ENCODE measurements around the gene TOX4.
"Not testable (repeated sequence)": the region's sequence is repeated elsewhere in the genome, so short reads cannot be mapped to it uniquely, and the experiment has no call there.

TOX4 gene

GRCh38 chr14:21476925-21477681 lies at the start of gene TOX4, which contains the start of gene RAB2B:
Gene TOX4 (plus strand): TSS chr14:21477195. CDS start chr14:21477279, 84 bp downstream.
Gene RAB2B (minus strand): TSS chr14:21476959. CDS start chr14:21476872, 87 bp downstream.
- in situ Hi-C loops (cut with HindIII; ENCODE audit: low sequenced_read_pairs), result no loop called here

GRCh38 chr14:21428930-21429329 lies 48.1 kb upstream of the TOX4 start:
- in situ Hi-C loops (cut with HindIII; ENCODE audit: low sequenced_read_pairs), result no loop called here

GRCh38 chr14:21431126-21431525 lies 45.9 kb upstream of the TOX4 start:
- in situ Hi-C loops (cut with HindIII; ENCODE audit: low sequenced_read_pairs), result no loop called here

- in situ Hi-C loops (cut with HindIII; ENCODE audit: low sequenced_read_pairs), result no loop called here
Observed at GRCh38 chr14:21436567-21437062, 40.4 kb upstream of the TOX4 start.

- in situ Hi-C loops (cut with HindIII; ENCODE audit: low sequenced_read_pairs), result no loop called here
Observed at GRCh38 chr14:21437063-21437901, 39.7 kb upstream of the TOX4 start.

- in situ Hi-C loops (cut with HindIII; ENCODE audit: low sequenced_read_pairs), result no loop called here
Observed at GRCh38 chr14:21440859-21441258, 36.1 kb upstream of the TOX4 start.

GRCh38 chr14:21442657-21443056 lies 34.3 kb upstream of the TOX4 start:
- in situ Hi-C loops (cut with HindIII; ENCODE audit: low sequenced_read_pairs), result not testable (repeated sequence)

- in situ Hi-C loops (cut with HindIII; ENCODE audit: low sequenced_read_pairs), result no loop called here
Observed at GRCh38 chr14:21449899-21450216, 27.1 kb upstream of the TOX4 start.

- in situ Hi-C loops (cut with HindIII; ENCODE audit: low sequenced_read_pairs), result no loop called here
Observed at GRCh38 chr14:21454843-21455544, 22.0 kb upstream of the TOX4 start.

GRCh38 chr14:21455592-21455911 lies 21.4 kb upstream of the TOX4 start:
- in situ Hi-C loops (cut with HindIII; ENCODE audit: low sequenced_read_pairs), result no loop called here

GRCh38 chr14:21455912-21456667 lies 20.9 kb upstream of the TOX4 start, which contains the start of gene CHD8:
Gene CHD8 (minus strand): TSS chr14:21456123. CDS start chr14:21431643, 24,480 bp downstream.
- in situ Hi-C loops (cut with HindIII; ENCODE audit: low sequenced_read_pairs), result no loop called here

GRCh38 chr14:21467616-21468015 lies 9.4 kb upstream of the TOX4 start:
- in situ Hi-C loops (cut with HindIII; ENCODE audit: low sequenced_read_pairs), result no loop called here

GRCh38 chr14:21475767-21476522 lies 1.1 kb upstream of the TOX4 start:
- in situ Hi-C loops (cut with HindIII; ENCODE audit: low sequenced_read_pairs), result no loop called here

- in situ Hi-C loops (cut with HindIII; ENCODE audit: low sequenced_read_pairs), result no loop called here
Observed at GRCh38 chr14:21476523-21476924, 471 bp upstream of the TOX4 start.

GRCh38 chr14:21486640-21487087 lies 9.7 kb downstream of the TOX4 start:
- in situ Hi-C loops (cut with HindIII; ENCODE audit: low sequenced_read_pairs), result no loop called here

GRCh38 chr14:21494902-21495762 lies 18.1 kb downstream of the TOX4 start:
- in situ Hi-C loops (cut with HindIII; ENCODE audit: low sequenced_read_pairs), result no loop called here

GRCh38 chr14:21496453-21496852 lies 19.5 kb downstream of the TOX4 start:
- in situ Hi-C loops (cut with HindIII; ENCODE audit: low sequenced_read_pairs), result no loop called here

- in situ Hi-C loops (cut with HindIII; ENCODE audit: low sequenced_read_pairs), result no loop called here
Observed at GRCh38 chr14:21498540-21499526, 21.8 kb downstream of the TOX4 start.
